Measurements from ENCODE around the gene ASIC2. TPM values are rescaled to one million over a fixed set of nuclear protein-coding genes. Genes with fewer than 3 reads are reported as not detected.

The ASIC2 gene
- total and polyA plus RNA-seq, 2 donors (not counting 1 experiment from before 2014, with no cell fraction given) = not detected

DNA sequence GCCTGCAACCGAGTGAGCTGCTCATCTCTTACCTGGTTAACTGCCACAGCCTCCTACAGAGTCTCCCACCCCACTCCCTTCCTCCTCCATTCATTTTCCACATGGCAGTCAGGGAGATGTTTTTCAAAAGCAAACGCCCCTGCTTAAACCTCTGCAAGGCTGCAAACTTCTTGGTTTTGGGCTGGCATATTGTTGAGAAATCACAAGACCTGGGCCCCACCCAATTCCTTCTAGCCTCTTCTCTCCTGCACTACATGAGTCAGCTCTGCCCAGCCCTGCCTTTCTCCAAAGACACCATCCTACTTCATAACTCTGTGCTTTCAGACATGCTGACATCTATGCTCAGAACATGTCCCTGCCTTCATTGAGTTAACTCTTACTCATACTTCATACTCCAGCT is 165.4 kb downstream of the ASIC2 start:
- no peaks in the 10 kb centered on the region for H3K4me1 ChIP-seq (ENCODE audit: control insufficient read depth in 2 of 2, insufficient read depth in 2 of 2, low read length in 2 of 2)
- no peaks in the 10 kb centered on the region for H4K20me1 ChIP-seq (ENCODE audit: control insufficient read depth, insufficient read depth, low read length, poor library complexity, severe bottlenecking)
- DNase-seq = no peak
- no peak overlapping the region for H2AFZ ChIP-seq (ENCODE audit: insufficient read depth, low read depth, low read length, poor library complexity, severe bottlenecking)
- H3K9ac ChIP-seq (ENCODE audit: low read length) = no peak overlapping the region
- Mint-ChIP-seq H3K4me1 (no peaks in the 10 kb centered on the region), H3K4me3 (no peak overlapping the region), H3K27me3 (peaks cover 40% of the 10 kb centered on the region), H3K9me3 (ENCODE audit: insufficient read depth) (no peaks in the 10 kb centered on the region), H3K27ac (no peak overlapping the region)
- H3K79me2 ChIP-seq (ENCODE audit: control insufficient read depth, insufficient read depth, low read length) = no peaks in the 10 kb centered on the region
- H3K4me3 ChIP-seq (ENCODE audit: control extremely low read depth in 1 of 5, extremely low read depth in 1 of 5, insufficient read depth in 1 of 5, low read depth in 2 of 5, low read length in 4 of 5) = no peak overlapping the region
- no peak overlapping the region for H3K27ac ChIP-seq (ENCODE audit: low read length in 2 of 2)
- H3K9me3 ChIP-seq (ENCODE audit: control extremely low read depth in 1 of 3, control insufficient read depth in 2 of 3, insufficient read depth in 1 of 3, low read length in 2 of 3) = no peaks in the 10 kb centered on the region
- intact Hi-C loops (cut with micrococcal nuclease) = no loop called here
- H3K4me2 ChIP-seq (replicated peaks; ENCODE audit: low read depth, low read length, poor library complexity, severe bottlenecking) = no peak overlapping the region
- TF ChIP-seq, protein P1, sequence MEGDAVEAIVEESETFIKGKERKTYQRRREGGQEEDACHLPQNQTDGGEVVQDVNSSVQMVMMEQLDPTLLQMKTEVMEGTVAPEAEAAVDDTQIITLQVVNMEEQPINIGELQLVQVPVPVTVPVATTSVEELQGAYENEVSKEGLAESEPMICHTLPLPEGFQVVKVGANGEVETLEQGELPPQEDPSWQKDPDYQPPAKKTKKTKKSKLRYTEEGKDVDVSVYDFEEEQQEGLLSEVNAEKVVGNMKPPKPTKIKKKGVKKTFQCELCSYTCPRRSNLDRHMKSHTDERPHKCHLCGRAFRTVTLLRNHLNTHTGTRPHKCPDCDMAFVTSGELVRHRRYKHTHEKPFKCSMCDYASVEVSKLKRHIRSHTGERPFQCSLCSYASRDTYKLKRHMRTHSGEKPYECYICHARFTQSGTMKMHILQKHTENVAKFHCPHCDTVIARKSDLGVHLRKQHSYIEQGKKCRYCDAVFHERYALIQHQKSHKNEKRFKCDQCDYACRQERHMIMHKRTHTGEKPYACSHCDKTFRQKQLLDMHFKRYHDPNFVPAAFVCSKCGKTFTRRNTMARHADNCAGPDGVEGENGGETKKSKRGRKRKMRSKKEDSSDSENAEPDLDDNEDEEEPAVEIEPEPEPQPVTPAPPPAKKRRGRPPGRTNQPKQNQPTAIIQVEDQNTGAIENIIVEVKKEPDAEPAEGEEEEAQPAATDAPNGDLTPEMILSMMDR (IDR thresholded peaks at IDR 0.05) = no peak
- no peak for TF ChIP-seq EZH2 (IDR thresholded peaks at IDR 0.05; ENCODE audit: borderline replicate concordance, insufficient read depth, low read depth, low read length, poor library complexity, severe bottlenecking)
- no peaks in the 10 kb centered on the region for H3K27me3 ChIP-seq (replicated peaks in 1 of 4; ENCODE audit: control extremely low read depth in 1 of 4, control insufficient read depth in 3 of 4, insufficient read depth in 4 of 4, low read length in 3 of 4)
- 57% methylated on average over 2 of the region's 2 CpGs for WGBS (ENCODE audit: insufficient coverage)
- no peak for ATAC-seq (ENCODE audit: low read depth)
- POLR2A ChIA-PET = no interaction called here
- CTCF ChIA-PET = no interaction called here
- H3K36me3 ChIP-seq (replicated peaks in 1 of 2; ENCODE audit: control extremely low read depth in 1 of 2, control insufficient read depth in 1 of 2, extremely low read depth in 1 of 2, insufficient read depth in 2 of 2, low read length in 1 of 2) = no peaks in the 10 kb centered on the region

GRCh38 chr17:33126086-33126485 is 167.0 kb downstream of the ASIC2 start:
- no peaks in the 10 kb centered on the region for H3K4me1 Mint-ChIP-seq
- Histone ChIP-seq H3K4me1 (ENCODE audit: control insufficient read depth in 2 of 2, insufficient read depth in 2 of 2, low read length in 2 of 2) (no peaks in the 10 kb centered on the region), H3K79me2 (ENCODE audit: control insufficient read depth, insufficient read depth, low read length) (no peaks in the 10 kb centered on the region), H3K9ac (ENCODE audit: low read length) (no peak overlapping the region), H4K20me1 (ENCODE audit: control insufficient read depth, insufficient read depth, low read length, poor library complexity, severe bottlenecking) (no peaks in the 10 kb centered on the region), H3K4me3 (ENCODE audit: control extremely low read depth in 1 of 5, extremely low read depth in 1 of 5, insufficient read depth in 1 of 5, low read depth in 2 of 5, low read length in 4 of 5) (no peak overlapping the region), H3K9me3 (ENCODE audit: control extremely low read depth in 1 of 3, control insufficient read depth in 2 of 3, insufficient read depth in 1 of 3, low read length in 2 of 3) (peaks cover 0 to 4% (median 0%) of the 10 kb centered on the region in 3 donors), H3K27me3 (replicated peaks in 1 of 4; ENCODE audit: control extremely low read depth in 1 of 4, control insufficient read depth in 3 of 4, insufficient read depth in 4 of 4, low read length in 3 of 4) (no peaks in the 10 kb centered on the region), H2AFZ (ENCODE audit: insufficient read depth, low read depth, low read length, poor library complexity, severe bottlenecking) (no peak overlapping the region), H3K27ac (ENCODE audit: low read length in 2 of 2) (no peak overlapping the region), H3K4me2 (replicated peaks; ENCODE audit: low read depth, low read length, poor library complexity, severe bottlenecking) (no peak overlapping the region), H3K36me3 (replicated peaks in 1 of 2; ENCODE audit: control extremely low read depth in 1 of 2, control insufficient read depth in 1 of 2, extremely low read depth in 1 of 2, insufficient read depth in 2 of 2, low read length in 1 of 2) (no peaks in the 10 kb centered on the region)
- CTCF ChIA-PET = no interaction called here
- no peaks in the 10 kb centered on the region for H3K9me3 Mint-ChIP-seq (ENCODE audit: insufficient read depth)
- peaks cover 47% of the 10 kb centered on the region for H3K27me3 Mint-ChIP-seq
- ATAC-seq (ENCODE audit: low read depth) (no peak), DNase-seq (no peak)
- intact Hi-C loops (cut with micrococcal nuclease) = no loop called here
- H3K27ac Mint-ChIP-seq = no peak overlapping the region
- no peak overlapping the region for H3K4me3 Mint-ChIP-seq
- WGBS (ENCODE audit: insufficient coverage) = 93% methylated on average over 3 of the region's 4 CpGs
- POLR2A ChIA-PET = no interaction called here
- TF ChIP-seq EZH2 (IDR thresholded peaks at IDR 0.05; ENCODE audit: borderline replicate concordance, insufficient read depth, low read depth, low read length, poor library complexity, severe bottlenecking) = no peak
- TF ChIP-seq, protein P1 (IDR thresholded peaks at IDR 0.05) = no peak
